ENCODE results near the gene APOL6.
"Not testable (repeated sequence)": the region's sequence is repeated elsewhere in the genome, so short reads cannot be mapped to it uniquely, and the experiment has no call there.

APOL6 gene

GRCh38 chr22:35661464-35661863, 13.2 kb downstream of the APOL6 start:
- no peak for TF ChIP-seq CTCF (IDR thresholded peaks at IDR 0.05; ENCODE audit: borderline replicate concordance, insufficient read depth, low read depth, low read length)
- H3K4me3 ChIP-seq (ENCODE audit: low read depth, low read length) = no peak overlapping the region

GRCh38 chr22:35662914-35663313, 14.7 kb downstream of the APOL6 start:
- no peak overlapping the region for H3K4me3 ChIP-seq (ENCODE audit: low read depth, low read length)
- TF ChIP-seq CTCF (IDR thresholded peaks at IDR 0.05; ENCODE audit: borderline replicate concordance, insufficient read depth, low read depth, low read length) = no peak

GRCh38 chr22:35663371-35663770, 15.1 kb downstream of the APOL6 start:
- TF ChIP-seq CTCF (IDR thresholded peaks at IDR 0.05; ENCODE audit: borderline replicate concordance, insufficient read depth, low read depth, low read length) = no peak
- H3K4me3 ChIP-seq (ENCODE audit: low read depth, low read length) = no peak overlapping the region

GRCh38 chr22:35664955-35665587, 16.8 kb downstream of the APOL6 start:
- TF ChIP-seq CTCF (IDR thresholded peaks at IDR 0.05; ENCODE audit: borderline replicate concordance, insufficient read depth, low read depth, low read length) = no peak

GRCh38 chr22:35666699-35667098, 18.5 kb downstream of the APOL6 start:
- not testable (repeated sequence) for H3K4me3 ChIP-seq (ENCODE audit: low read depth, low read length)

More at GRCh38 chr22:35664955-35665587, 16.8 kb downstream of the APOL6 start:
- H3K4me3 ChIP-seq (ENCODE audit: low read depth, low read length) = no peak overlapping the region

- TF ChIP-seq CTCF (IDR thresholded peaks at IDR 0.05; ENCODE audit: borderline replicate concordance, insufficient read depth, low read depth, low read length) = no peak
- H3K4me3 ChIP-seq (ENCODE audit: low read depth, low read length) = no peak overlapping the region
Measured at GRCh38 chr22:35674335-35674734, 26.1 kb downstream of the APOL6 start.

- H3K4me3 ChIP-seq (ENCODE audit: low read depth, low read length) = not testable (repeated sequence)
Measured at GRCh38 chr22:35676065-35676464, 27.8 kb downstream of the APOL6 start.

- TF ChIP-seq CTCF (IDR thresholded peaks at IDR 0.05; ENCODE audit: borderline replicate concordance, insufficient read depth, low read depth, low read length) = no peak
Measured at GRCh38 chr22:35677460-35678187, 29.4 kb downstream of the APOL6 start.

More at GRCh38 chr22:35677460-35678187, 29.4 kb downstream of the APOL6 start:
- H3K4me3 ChIP-seq (ENCODE audit: low read depth, low read length) = no peak overlapping the region

All from GM12875 (cell line).